Measurements from ENCODE around the gene HPS1. TPM values are rescaled to one million over a fixed set of nuclear protein-coding genes. Genes with fewer than 3 reads are reported as not detected.

HPS1 gene
- total and polyA plus RNA-seq, 2 of the 4 experiments (the other 2 are of a cell fraction): 14.0 to 55.2 TPM

DNA sequence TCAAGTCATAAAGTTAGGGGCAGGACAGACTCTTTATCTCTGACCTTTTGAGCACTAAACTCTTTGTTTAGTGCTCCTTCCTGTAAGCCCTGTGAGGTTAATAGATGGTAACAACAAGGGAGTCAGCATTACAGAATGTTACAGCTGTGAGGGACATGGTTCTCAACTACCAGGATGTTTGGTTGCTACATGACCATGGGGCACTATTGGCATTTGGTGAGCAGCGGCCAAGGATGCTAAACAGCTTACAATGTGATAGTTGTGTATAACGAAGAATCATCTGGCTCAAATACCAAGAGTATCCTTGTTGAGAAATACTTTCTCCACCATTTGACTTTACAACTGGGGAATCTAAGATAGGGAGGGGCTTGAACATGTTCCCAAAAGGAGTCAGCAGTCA lies 35.4 kb upstream of the HPS1 start:
- Histone ChIP-seq H2BK20ac (ENCODE audit: low read depth, low read length) (no peak overlapping the region), H3K27ac (ENCODE audit: insufficient read depth, low read length) (no peak overlapping the region), H3K18ac (ENCODE audit: low read depth, low read length) (no peak overlapping the region), H3K79me1 (ENCODE audit: low read depth in 1 of 2, low read length in 2 of 2) (no peaks in the 10 kb centered on the region), H3K27me3 (ENCODE audit: control insufficient read depth, insufficient read depth, low read length) (no peaks in the 10 kb centered on the region; the same call in 1 of the 2 replicates), H3K23ac (ENCODE audit: low read depth, low read length) (no peak overlapping the region), H4K5ac (ENCODE audit: low read depth, low read length) (no peak overlapping the region), H4K20me1 (ENCODE audit: insufficient read depth, low read length) (no peaks in the 10 kb centered on the region), H3K56ac (ENCODE audit: extremely low read depth, insufficient read depth, low read length) (no peak overlapping the region), H2AK9ac (replicated peaks; ENCODE audit: low read depth, low read length, poor library complexity) (no peak overlapping the region), H2AFZ (replicated peaks; ENCODE audit: low read length, poor library complexity) (no peak overlapping the region), H2BK120ac (ENCODE audit: low read depth, low read length) (no peak overlapping the region), H3K4me1 (ENCODE audit: control insufficient read depth, insufficient read depth, low read length) (peaks cover 6% of the 10 kb centered on the region), H3K4ac (ENCODE audit: low read depth, low read length) (no peak overlapping the region), H4K91ac (ENCODE audit: insufficient read depth, low read depth, low read length) (no peak overlapping the region), H3K4me2 (ENCODE audit: low read depth, low read length) (no peak overlapping the region), H2BK5ac (ENCODE audit: low read depth, low read length, poor library complexity, severe bottlenecking) (no peak overlapping the region), H2AK5ac (ENCODE audit: low read depth, low read length) (no peak overlapping the region), H3K9me1 (ENCODE audit: insufficient read depth, low read length) (no peaks in the 10 kb centered on the region), H3K4me3 (ENCODE audit: insufficient read depth, low read depth, low read length) (no peak overlapping the region), H3K9me3 (ENCODE audit: control insufficient read depth, insufficient read depth, low read length) (no peaks in the 10 kb centered on the region), H4K8ac (ENCODE audit: low read depth in 2 of 2, low read length in 2 of 2) (no peak overlapping the region), H3K9ac (ENCODE audit: low read depth, low read length) (no peak overlapping the region), H2BK15ac (ENCODE audit: low read depth, low read length) (no peak overlapping the region), H3K14ac (replicated peaks; ENCODE audit: low read depth, low read length) (no peak overlapping the region), H3K36me3 (ENCODE audit: control insufficient read depth, insufficient read depth, low read length) (no peaks in the 10 kb centered on the region)
- intact Hi-C loops (cut with micrococcal nuclease) (no loop called here), in situ Hi-C loops (cut with MboI; ENCODE audit: low sequenced_read_pairs) (no loop called here), dilution Hi-C loops (cut with HindIII; ENCODE audit: low sequenced_read_pairs, unreplicated experiment) (no loop called here)
- ChIA-PET CTCF (no interaction called here), POLR2A (ENCODE audit: unreplicated experiment) (no interaction called here)
- TF ChIP-seq RCOR1 (IDR thresholded peaks at IDR 0.05; ENCODE audit: insufficient replicate concordance, low read length) (no peak), POLR2A (IDR thresholded peaks at IDR 0.05; ENCODE audit: low read depth, low read length) (no peak), NFE2L2 (IDR thresholded peaks at IDR 0.05; ENCODE audit: low read depth, low read length) (no peak), CEBPB (IDR thresholded peaks at IDR 0.05; ENCODE audit: low read depth, low read length) (no peak), CHD1 (IDR thresholded peaks at IDR 0.05; ENCODE audit: low read depth, low read length) (no peak), RAD21 (IDR thresholded peaks at IDR 0.05; ENCODE audit: low read length) (no peak), RFX5 (IDR thresholded peaks at IDR 0.05; ENCODE audit: low read depth, low read length) (no peak), MXI1 (IDR thresholded peaks at IDR 0.05; ENCODE audit: borderline replicate concordance, low read depth, low read length) (no peak)
- TF ChIP-seq, protein P1, sequence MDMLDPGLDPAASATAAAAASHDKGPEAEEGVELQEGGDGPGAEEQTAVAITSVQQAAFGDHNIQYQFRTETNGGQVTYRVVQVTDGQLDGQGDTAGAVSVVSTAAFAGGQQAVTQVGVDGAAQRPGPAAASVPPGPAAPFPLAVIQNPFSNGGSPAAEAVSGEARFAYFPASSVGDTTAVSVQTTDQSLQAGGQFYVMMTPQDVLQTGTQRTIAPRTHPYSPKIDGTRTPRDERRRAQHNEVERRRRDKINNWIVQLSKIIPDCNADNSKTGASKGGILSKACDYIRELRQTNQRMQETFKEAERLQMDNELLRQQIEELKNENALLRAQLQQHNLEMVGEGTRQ (IDR thresholded peaks at IDR 0.05; ENCODE audit: low read depth, low read length): no peak
- TF ChIP-seq, protein P2, sequence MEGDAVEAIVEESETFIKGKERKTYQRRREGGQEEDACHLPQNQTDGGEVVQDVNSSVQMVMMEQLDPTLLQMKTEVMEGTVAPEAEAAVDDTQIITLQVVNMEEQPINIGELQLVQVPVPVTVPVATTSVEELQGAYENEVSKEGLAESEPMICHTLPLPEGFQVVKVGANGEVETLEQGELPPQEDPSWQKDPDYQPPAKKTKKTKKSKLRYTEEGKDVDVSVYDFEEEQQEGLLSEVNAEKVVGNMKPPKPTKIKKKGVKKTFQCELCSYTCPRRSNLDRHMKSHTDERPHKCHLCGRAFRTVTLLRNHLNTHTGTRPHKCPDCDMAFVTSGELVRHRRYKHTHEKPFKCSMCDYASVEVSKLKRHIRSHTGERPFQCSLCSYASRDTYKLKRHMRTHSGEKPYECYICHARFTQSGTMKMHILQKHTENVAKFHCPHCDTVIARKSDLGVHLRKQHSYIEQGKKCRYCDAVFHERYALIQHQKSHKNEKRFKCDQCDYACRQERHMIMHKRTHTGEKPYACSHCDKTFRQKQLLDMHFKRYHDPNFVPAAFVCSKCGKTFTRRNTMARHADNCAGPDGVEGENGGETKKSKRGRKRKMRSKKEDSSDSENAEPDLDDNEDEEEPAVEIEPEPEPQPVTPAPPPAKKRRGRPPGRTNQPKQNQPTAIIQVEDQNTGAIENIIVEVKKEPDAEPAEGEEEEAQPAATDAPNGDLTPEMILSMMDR (conservative IDR thresholded peaks at IDR 0.05; ENCODE audit: low read depth, low read length): no peak
- BruUV-seq (replicated peaks): no TSS peak
- no CpG with 5 or more reads among the region's 2 CpGs for WGBS, 2 experiments (ENCODE audit: extremely low coverage in 2 of 2, insufficient read length in 1 of 2)
- ATAC-seq (ENCODE audit: low read depth) (no peak), DNase-seq (no peak)

Data from IMR-90 (cell line).